GM19035 (cell line): ENCODE data around the gene CHST11.
A peak's percentile ranks its signal among the peaks of the same experiment; 100 is the strongest.

ENCODE experiments used
- ATAC-seq: cut with Tn5 transposase; IDR thresholded peaks from one replicate; pipeline ENCODE4 v1.9.1; 2021; ENCODE audit not compliant: unreplicated experiment

The CHST11 gene

GRCh38 chr12:104479123-104479662 is 22.4 kb downstream of the CHST11 start:
- no peak for ATAC-seq

- no peak for ATAC-seq
These were observed 23.3 kb downstream of the CHST11 start for GRCh38 chr12:104480012-104480411.

GRCh38 chr12:104480826-104481440 is 24.2 kb downstream of the CHST11 start:
- ATAC-seq: no peak

- no peak for ATAC-seq
These were observed 25.4 kb downstream of the CHST11 start for GRCh38 chr12:104482113-104482512.

- ATAC-seq: no peak
These were observed 26.0 kb downstream of the CHST11 start for GRCh38 chr12:104482748-104483147.

GRCh38 chr12:104484079-104484478 is 27.3 kb downstream of the CHST11 start:
- no peak for ATAC-seq

- ATAC-seq: no peak
These were observed 29.1 kb downstream of the CHST11 start for GRCh38 chr12:104485651-104486362.

GRCh38 chr12:104486363-104486750 is 29.6 kb downstream of the CHST11 start:
- ATAC-seq: no peak

- no peak for ATAC-seq
These were observed 30.4 kb downstream of the CHST11 start for GRCh38 chr12:104486943-104487819.

- ATAC-seq: no peak
These were observed 31.6 kb downstream of the CHST11 start for GRCh38 chr12:104488374-104488773.

- ATAC-seq: no peak
These were observed 33.4 kb downstream of the CHST11 start for GRCh38 chr12:104490186-104490585.

GRCh38 chr12:104490850-104491249 is 34.1 kb downstream of the CHST11 start:
- ATAC-seq: no peak

- ATAC-seq: no peak
These were observed 36.7 kb downstream of the CHST11 start for GRCh38 chr12:104493496-104493895.

- ATAC-seq: peak; percentile 71
These were observed 37.5 kb downstream of the CHST11 start for GRCh38 chr12:104494137-104494792.

- ATAC-seq: peak; percentile 44
These were observed 38.0 kb downstream of the CHST11 start for GRCh38 chr12:104494793-104495158.

- ATAC-seq: no peak
These were observed 39.0 kb downstream of the CHST11 start for GRCh38 chr12:104495786-104496185.

- ATAC-seq: no peak
These were observed 39.6 kb downstream of the CHST11 start for GRCh38 chr12:104496336-104496735.

GRCh38 chr12:104498211-104498801 is 41.6 kb downstream of the CHST11 start:
- no peak for ATAC-seq

- ATAC-seq: no peak
These were observed 43.1 kb downstream of the CHST11 start for GRCh38 chr12:104499668-104500332.

- no peak for ATAC-seq
These were observed 44.4 kb downstream of the CHST11 start for GRCh38 chr12:104501115-104501514.
